Measurements from ENCODE around the gene EEIG1.
A peak's percentile ranks its signal among the peaks of the same experiment; 100 is the strongest.
"Not testable (repeated sequence)": the region's sequence is repeated elsewhere in the genome, so short reads cannot be mapped to it uniquely, and the experiment has no call there.

Gene EEIG1

GRCh38 chr9:127980706-127981558, at the start of gene EEIG1:
TSS of gene EEIG1 (minus strand) at chr9:127980989. CDS start at chr9:127980137, 852 bp downstream.
- peak; percentile 95 for DNase-seq (ENCODE audit: low spot score)

GRCh38 chr9:128027705-128028104, 46.9 kb upstream of the EEIG1 start:
- DNase-seq (ENCODE audit: low spot score), result no peak

- no peak for DNase-seq (ENCODE audit: low spot score)
These were observed 46.2 kb upstream of the EEIG1 start for GRCh38 chr9:128026773-128027541.

DNA sequence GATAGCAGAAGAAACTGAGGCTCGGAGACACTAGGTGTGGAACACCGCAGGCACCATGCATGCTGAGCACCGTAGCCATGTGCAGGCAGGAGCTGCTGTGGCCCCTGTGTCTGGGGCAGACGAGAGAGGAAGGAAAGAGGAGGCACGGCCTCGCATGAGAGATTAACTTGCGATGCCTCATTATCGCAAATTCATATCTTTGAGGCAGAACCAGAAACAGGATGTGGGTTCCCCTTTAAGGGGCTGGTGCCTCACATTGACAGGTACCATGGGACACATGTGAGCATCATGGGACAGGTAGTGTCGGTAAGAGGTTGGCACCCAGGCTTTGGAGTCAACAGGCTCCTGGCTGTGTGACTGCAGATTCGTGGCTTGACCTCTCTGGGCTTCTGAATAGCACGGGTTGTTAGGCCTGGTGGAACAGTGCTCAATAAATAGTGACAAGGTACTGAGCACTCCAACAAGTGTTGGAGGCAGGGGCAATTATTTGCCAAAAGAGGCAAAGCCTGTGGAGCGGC, 45.5 kb upstream of the EEIG1 start:
- no peak for DNase-seq (ENCODE audit: low spot score)

DNA sequence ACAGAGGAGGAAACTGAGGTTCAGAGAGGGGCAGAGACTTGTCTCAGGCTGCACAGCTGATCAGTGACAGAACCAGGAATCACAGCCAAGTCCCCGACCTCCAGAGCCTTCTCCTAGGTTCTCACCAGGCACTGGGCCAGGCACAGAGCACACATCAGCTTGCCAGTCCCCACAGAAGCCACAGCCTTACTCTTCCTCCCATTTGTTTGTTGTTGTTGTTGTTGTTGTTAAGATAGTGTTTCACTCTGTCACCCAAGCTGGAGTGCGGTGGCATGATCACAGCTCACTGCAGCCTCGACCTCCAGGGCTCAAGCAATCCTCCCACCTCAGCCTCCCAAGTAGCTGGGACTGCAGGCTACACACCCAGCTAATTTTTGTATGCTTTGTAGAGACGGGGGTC, 44.9 kb upstream of the EEIG1 start:
- no peak for DNase-seq (ENCODE audit: low spot score)

GRCh38 chr9:128024761-128025308, 44.0 kb upstream of the EEIG1 start:
- no peak for DNase-seq (ENCODE audit: low spot score)

GRCh38 chr9:128023671-128024070, 42.9 kb upstream of the EEIG1 start:
- not testable (repeated sequence) for DNase-seq (ENCODE audit: low spot score)

DNA sequence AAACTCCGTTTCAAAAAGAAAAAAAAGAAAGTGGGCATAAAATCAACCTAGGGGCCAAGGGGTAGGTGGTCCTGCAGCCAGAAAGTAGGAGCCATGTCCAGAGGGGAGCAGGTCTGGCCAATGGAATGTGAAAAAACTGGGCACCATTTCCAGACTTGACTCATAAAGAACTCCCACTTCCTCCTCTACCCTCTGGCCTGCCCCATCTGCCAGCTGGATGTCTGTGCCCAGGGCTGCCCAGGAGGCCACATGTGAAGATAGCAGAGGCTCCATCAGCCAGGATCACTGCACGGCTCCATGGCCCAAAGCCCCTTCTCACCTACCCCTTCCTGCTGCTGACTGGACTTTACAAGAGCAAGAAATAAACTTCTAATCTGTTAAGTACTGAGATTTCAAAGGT, 42.1 kb upstream of the EEIG1 start:
- DNase-seq (ENCODE audit: low spot score), result no peak

- DNase-seq (ENCODE audit: low spot score), result no peak
These were observed 40.3 kb upstream of the EEIG1 start for GRCh38 chr9:128021098-128021497.

- DNase-seq (ENCODE audit: low spot score), result no peak
These were observed 39.9 kb upstream of the EEIG1 start for GRCh38 chr9:128020692-128021091.

GRCh38 chr9:128015696-128016095, 34.9 kb upstream of the EEIG1 start:
- no peak for DNase-seq (ENCODE audit: low spot score)

DNA sequence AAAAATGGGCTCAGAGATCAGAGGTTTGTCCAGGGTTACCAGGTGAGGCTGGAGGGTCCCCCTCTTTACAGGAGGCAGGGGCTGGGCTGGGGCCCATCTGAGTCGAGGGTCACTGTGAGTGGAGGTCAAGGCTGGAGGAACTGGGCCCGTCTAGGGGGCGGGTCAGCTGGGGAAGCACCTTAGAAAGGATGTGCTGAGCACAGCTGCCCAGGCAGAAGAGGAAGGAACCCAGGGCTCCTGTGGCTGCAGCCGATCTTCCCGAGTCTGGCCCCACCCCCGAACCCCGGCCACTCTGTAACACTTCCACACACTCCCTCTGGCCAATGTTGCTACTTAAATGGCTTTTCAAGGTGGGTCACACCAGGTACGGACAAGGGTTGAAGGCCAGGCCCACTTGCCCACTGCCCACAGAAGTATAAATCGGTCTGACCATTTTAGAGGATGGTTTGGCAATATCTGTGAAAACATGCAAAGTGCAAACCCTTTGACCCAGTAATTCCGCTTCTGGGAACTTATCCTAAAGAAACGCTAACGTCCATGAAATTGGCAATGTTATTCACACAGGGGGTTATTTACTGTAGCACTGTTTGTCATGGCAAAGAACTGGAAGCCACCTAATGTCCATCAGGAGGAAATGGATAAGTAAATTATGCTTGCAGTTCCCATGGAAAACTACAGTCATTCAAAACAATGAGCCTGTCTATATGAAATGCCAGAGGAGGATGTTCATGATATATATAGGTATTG, 30.5 kb upstream of the EEIG1 start:
- no peak for DNase-seq (ENCODE audit: low spot score)

- no peak for DNase-seq (ENCODE audit: low spot score)
These were observed 28.9 kb upstream of the EEIG1 start for GRCh38 chr9:128009639-128010038.

- no peak for DNase-seq (ENCODE audit: low spot score)
These were observed 27.4 kb upstream of the EEIG1 start for GRCh38 chr9:128008171-128008570.

GRCh38 chr9:128007566-128008138, 26.9 kb upstream of the EEIG1 start:
- DNase-seq (ENCODE audit: low spot score), result peak; percentile 74

DNA sequence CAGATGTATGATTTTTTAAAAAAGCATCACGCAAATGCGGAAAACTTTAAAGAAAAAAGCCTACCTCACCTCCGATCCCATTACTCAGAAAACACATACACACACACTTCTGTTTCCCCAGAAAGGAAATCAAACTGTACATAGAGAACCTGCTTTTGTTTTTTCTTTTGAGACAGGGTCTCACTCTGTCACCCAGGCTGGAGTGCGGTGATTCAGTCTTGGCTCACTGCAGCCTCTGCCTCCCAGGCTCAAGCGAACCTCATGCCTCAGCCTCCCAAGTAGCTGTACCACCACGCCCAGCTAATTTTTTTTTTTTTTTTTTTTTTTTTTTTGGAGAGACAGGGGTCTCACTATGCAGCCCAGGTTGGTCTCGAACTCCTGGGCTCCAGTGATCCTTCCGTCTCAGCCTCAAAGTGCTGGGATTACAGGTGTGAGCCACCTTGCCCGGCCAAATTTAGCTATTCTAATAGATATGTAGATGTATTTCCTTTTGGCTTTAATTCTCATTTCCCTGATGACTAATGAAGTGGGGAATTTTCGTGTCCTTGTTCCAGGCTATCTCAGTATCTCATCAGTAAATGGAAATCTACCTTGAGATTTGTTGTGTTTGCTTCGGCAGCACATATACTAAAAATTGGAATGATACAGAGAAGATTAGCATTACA, 25.7 kb upstream of the EEIG1 start:
- DNase-seq (ENCODE audit: low spot score), result no peak

- no peak for DNase-seq (ENCODE audit: low spot score)
These were observed 25.1 kb upstream of the EEIG1 start for GRCh38 chr9:128005923-128006322.

DNA sequence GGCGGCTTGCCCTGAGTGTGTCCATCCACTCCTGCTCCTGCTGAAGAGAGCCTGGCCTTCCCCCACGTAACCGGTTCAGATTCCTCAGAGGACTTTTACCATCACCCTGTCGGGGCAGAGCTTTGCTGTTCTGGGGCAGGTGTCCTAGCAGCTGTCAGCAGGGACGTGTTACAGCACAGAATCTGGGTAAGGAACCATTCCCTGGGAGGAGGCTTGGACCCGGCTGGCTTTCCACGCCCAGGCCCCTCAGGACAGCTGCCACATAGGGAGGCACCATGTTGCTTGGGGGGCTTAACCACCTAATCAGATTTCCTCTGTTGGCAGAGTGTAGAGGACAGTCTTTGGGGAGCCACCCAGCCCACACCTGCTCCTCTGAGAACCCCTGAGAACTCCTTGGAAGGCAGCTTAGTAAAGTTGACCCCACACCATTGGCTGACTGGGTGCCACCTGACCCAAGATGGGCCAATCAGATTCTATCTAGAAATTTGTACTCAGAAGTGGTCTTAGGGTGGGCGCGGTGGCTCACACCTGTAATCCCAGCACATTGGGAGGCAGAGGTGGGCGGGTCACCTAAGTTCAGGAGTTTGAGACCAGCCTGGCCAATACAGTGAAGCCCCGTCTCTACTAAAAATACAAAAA, 23.3 kb upstream of the EEIG1 start:
- DNase-seq (ENCODE audit: low spot score), result no peak

GRCh38 chr9:128002959-128003358, 22.2 kb upstream of the EEIG1 start:
- DNase-seq (ENCODE audit: low spot score), result no peak

GRCh38 chr9:128001779-128002298, 21.1 kb upstream of the EEIG1 start:
- peak; percentile 78 for DNase-seq (ENCODE audit: low spot score)

Measured in RKO (cell line).